OCI-LY7 (cell line): ENCODE data around the gene ZNF462.

Source experiments
- EZH2phosphoT487 ChIP-seq: fragments of 200-600 bp; sonication (generic); IDR thresholded peaks from 2 replicates; pipeline ENCODE4 v1.6.1; 2018; ENCODE audit warnings: low read depth, borderline replicate concordance, mild to moderate bottlenecking, mixed run types, antibody characterized with exemption, low read length, moderate library complexity, mixed read lengths
- TF ChIP-seq, protein P1 (sequence below): fragments of 200-600 bp; sonication (generic); conservative IDR thresholded peaks from 2 replicates; pipeline ENCODE4 v1.5.1; 2014; ENCODE audit warnings: mild to moderate bottlenecking, antibody characterized with exemption, low read length, moderate library complexity, mixed read lengths

DNA sequence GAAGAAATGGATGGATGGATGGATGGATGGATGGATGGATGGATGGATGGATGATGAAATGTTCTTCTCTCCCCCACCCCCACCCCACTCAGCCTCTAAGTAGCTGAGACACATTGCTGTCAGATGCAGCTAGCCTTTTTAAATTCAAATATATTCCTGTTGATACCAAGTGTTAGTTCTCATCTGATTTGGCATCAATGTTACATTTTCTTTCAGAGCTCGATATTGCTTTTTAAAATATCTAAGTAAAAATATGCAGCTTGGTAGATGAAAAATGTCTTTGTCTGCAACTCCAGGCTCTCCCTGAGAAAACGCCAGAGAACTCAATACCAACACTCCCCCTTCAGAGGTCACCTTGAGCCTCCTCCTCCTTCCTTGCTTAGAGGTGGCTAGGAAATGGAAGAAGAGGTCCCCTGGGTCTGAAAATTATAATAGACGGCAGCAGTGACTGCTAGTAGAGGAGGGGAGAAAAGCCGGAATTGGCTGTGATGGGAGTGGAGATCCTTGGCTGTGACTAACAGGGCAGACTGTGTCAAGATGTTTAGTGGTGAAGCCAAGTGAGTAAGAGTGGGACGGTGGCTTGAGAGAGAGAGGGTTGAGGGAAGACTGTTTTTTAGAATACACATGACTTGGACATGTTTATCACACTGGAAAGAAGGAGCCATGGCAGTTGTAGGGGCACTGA lies 156.0 kb downstream of the ZNF462 start:
- TF ChIP-seq, protein P1, sequence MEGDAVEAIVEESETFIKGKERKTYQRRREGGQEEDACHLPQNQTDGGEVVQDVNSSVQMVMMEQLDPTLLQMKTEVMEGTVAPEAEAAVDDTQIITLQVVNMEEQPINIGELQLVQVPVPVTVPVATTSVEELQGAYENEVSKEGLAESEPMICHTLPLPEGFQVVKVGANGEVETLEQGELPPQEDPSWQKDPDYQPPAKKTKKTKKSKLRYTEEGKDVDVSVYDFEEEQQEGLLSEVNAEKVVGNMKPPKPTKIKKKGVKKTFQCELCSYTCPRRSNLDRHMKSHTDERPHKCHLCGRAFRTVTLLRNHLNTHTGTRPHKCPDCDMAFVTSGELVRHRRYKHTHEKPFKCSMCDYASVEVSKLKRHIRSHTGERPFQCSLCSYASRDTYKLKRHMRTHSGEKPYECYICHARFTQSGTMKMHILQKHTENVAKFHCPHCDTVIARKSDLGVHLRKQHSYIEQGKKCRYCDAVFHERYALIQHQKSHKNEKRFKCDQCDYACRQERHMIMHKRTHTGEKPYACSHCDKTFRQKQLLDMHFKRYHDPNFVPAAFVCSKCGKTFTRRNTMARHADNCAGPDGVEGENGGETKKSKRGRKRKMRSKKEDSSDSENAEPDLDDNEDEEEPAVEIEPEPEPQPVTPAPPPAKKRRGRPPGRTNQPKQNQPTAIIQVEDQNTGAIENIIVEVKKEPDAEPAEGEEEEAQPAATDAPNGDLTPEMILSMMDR, result no peak
- TF ChIP-seq EZH2phosphoT487, result no peak
